ENCODE results near the gene TRIM23.
"Not testable (repeated sequence)": the region's sequence is repeated elsewhere in the genome, so short reads cannot be mapped to it uniquely, and the experiment has no call there.

The TRIM23 gene

GRCh38 chr5:65624025-65624570 lies at the start of gene TRIM23:
Gene TRIM23, minus strand, starts transcription at chr5:65624333. Its CDS starts 59 bp downstream, at chr5:65624274.
- peak; percentile 94 for DNase-seq

- DNase-seq: no peak
Measured at GRCh38 chr5:65672796-65673195, 48.7 kb upstream of the TRIM23 start.

- no peak for DNase-seq
Measured at GRCh38 chr5:65668696-65669095, 44.6 kb upstream of the TRIM23 start.

- DNase-seq: no peak
Measured at GRCh38 chr5:65663804-65664521, 39.8 kb upstream of the TRIM23 start.

GRCh38 chr5:65654713-65655112 lies 30.6 kb upstream of the TRIM23 start:
- DNase-seq: no peak

GRCh38 chr5:65651144-65651543 lies 27.0 kb upstream of the TRIM23 start:
- DNase-seq: no peak

GRCh38 chr5:65647941-65648340 lies 23.8 kb upstream of the TRIM23 start:
- DNase-seq: no peak

- no peak for DNase-seq
Measured at GRCh38 chr5:65646938-65647337, 22.8 kb upstream of the TRIM23 start.

GRCh38 chr5:65640240-65640639 lies 16.1 kb upstream of the TRIM23 start:
- no peak for DNase-seq

- no peak for DNase-seq
Measured at GRCh38 chr5:65630981-65631380, 6.8 kb upstream of the TRIM23 start.

- DNase-seq: no peak
Measured at GRCh38 chr5:65625743-65626142, 1.6 kb upstream of the TRIM23 start.

GRCh38 chr5:65624571-65625555 lies 730 bp upstream of the TRIM23 start, which contains the start of the genes SHLD3 and TRAPPC13:
Gene SHLD3, plus strand, starts transcription at chr5:65625027. Its CDS starts 4,561 bp downstream, at chr5:65629588.
Gene TRAPPC13, plus strand, starts transcription at chr5:65625027. Its CDS starts 34 bp downstream, at chr5:65625061.
- DNase-seq: peak; percentile 89

GRCh38 chr5:65623482-65623881 lies 651 bp downstream of the TRIM23 start:
- no peak for DNase-seq

- not testable (repeated sequence) for DNase-seq
Measured at GRCh38 chr5:65621961-65622360, 2.2 kb downstream of the TRIM23 start.

GRCh38 chr5:65620021-65620420 lies 4.1 kb downstream of the TRIM23 start:
- no peak for DNase-seq

- no peak for DNase-seq
Measured at GRCh38 chr5:65612298-65612907, 11.7 kb downstream of the TRIM23 start.

GRCh38 chr5:65611524-65611923 lies 12.6 kb downstream of the TRIM23 start:
- DNase-seq: no peak

GRCh38 chr5:65601761-65602160 lies 22.4 kb downstream of the TRIM23 start:
- DNase-seq: not testable (repeated sequence)

GRCh38 chr5:65588694-65589093 lies 35.4 kb downstream of the TRIM23 start:
- no peak for DNase-seq

- no peak for DNase-seq
Measured at GRCh38 chr5:65577141-65577540, 47.0 kb downstream of the TRIM23 start.

GRCh38 chr5:65570598-65571226 lies 53.4 kb downstream of the TRIM23 start:
- DNase-seq: no peak

- no peak for DNase-seq
Measured at GRCh38 chr5:65566505-65566904, 57.6 kb downstream of the TRIM23 start.
